ENCODE measurements around the gene TRIM8. TPM values are rescaled to one million over a fixed set of nuclear protein-coding genes. Genes with fewer than 3 reads are reported as not detected.

The TRIM8 gene
- total and polyA plus RNA-seq, 2 of the 8 experiments (the other 6 are each of a cell fraction or from before 2014, with no cell fraction given), result 24.9 to 38.8 TPM

GRCh38 chr10:102619281-102619981, 24.8 kb upstream of the TRIM8 start:
- Histone ChIP-seq H2BK15ac (ENCODE audit: low read length) (no peak overlapping the region), H3K4me1 (replicated peaks in 1 of 4; ENCODE audit: control insufficient read depth in 3 of 4, insufficient read depth in 4 of 4, low read length in 3 of 4) (peaks cover 0 to 6% (median 2%) of the 10 kb centered on the region in 4 experiments; a peak in 4 of 7 replicates), H3K18ac (ENCODE audit: extremely low read depth, low read length) (no peak overlapping the region; the same call in 1 of the 2 replicates), H3K56ac (replicated peaks; ENCODE audit: insufficient read length, low read depth, low read length) (no peak overlapping the region), H2BK120ac (replicated peaks; ENCODE audit: low read depth, low read length) (no peak overlapping the region), H3K4ac (replicated peaks; ENCODE audit: insufficient read length, low read depth, low read length) (no peak overlapping the region), H3K9me3 (ENCODE audit: insufficient read depth in 2 of 2, low read depth in 1 of 2, low read length in 1 of 2) (no peaks in the 10 kb centered on the region), H3K27me3 (replicated peaks in 1 of 4; ENCODE audit: control insufficient read depth in 3 of 4, extremely low read depth in 1 of 4, insufficient read depth in 3 of 4, low read length in 3 of 4) (no peaks in the 10 kb centered on the region), H2BK5ac (ENCODE audit: low read depth, low read length) (no peak overlapping the region), H3K9ac (replicated peaks in 1 of 4; ENCODE audit: extremely low read depth in 1 of 4, low read depth in 3 of 4, low read length in 3 of 4) (no peak overlapping the region), H3K36me3 (ENCODE audit: control insufficient read depth in 2 of 4, insufficient read depth in 4 of 4, low read length in 3 of 4) (peaks cover 0 to 3% (median 0%) of the 10 kb centered on the region in 4 experiments; a peak in 2 of 8 replicates), H2BK12ac (ENCODE audit: low read depth, low read length) (no peak overlapping the region), H3K79me2 (ENCODE audit: control insufficient read depth in 1 of 2, insufficient read depth in 2 of 2, low read length in 2 of 2) (no peaks in the 10 kb centered on the region), H3K14ac (ENCODE audit: insufficient read length) (no peak overlapping the region), H4K8ac (ENCODE audit: extremely low read depth, insufficient read depth, low read length) (no peak overlapping the region), H4K91ac (replicated peaks; ENCODE audit: insufficient read length, low read length) (no peak overlapping the region), H3K79me1 (ENCODE audit: low read depth, low read length) (no peaks in the 10 kb centered on the region), H4K5ac (ENCODE audit: insufficient read length, low read depth, low read length) (no peak overlapping the region), H2AFZ (ENCODE audit: low read length) (no peak overlapping the region), H3K23me2 (ENCODE audit: low read depth, low read length) (0 out of 2 replicates have a peak, but pooled peaks cover 2% of the 10 kb centered on the region), H3K4me3 (ENCODE audit: extremely low read depth in 1 of 4, insufficient read depth in 2 of 4, low read depth in 3 of 4, low read length in 4 of 4) (no peak overlapping the region), H3K23ac (ENCODE audit: insufficient read length) (no peak overlapping the region), H2BK20ac (ENCODE audit: low read length) (no peak overlapping the region), H4K20me1 (replicated peaks in 1 of 2; ENCODE audit: control insufficient read depth in 1 of 2, insufficient read depth in 2 of 2, low read length in 2 of 2) (no peaks in the 10 kb centered on the region), H3K4me2 (ENCODE audit: insufficient read depth in 1 of 2, low read depth in 2 of 2, low read length in 2 of 2) (no peak overlapping the region), H3K27ac (ENCODE audit: low read depth, low read length) (no peak overlapping the region), H2AK5ac (ENCODE audit: low read depth, low read length) (no peak overlapping the region)
- no peak for DNase-seq (ENCODE audit: low read depth in 1 of 2, low spot score in 2 of 2)
- CTCF ChIA-PET (ENCODE audit: partially characterized antibody), result interaction anchor here (0.6 to 8.9 kb wide), 14 partner anchors 10 to 562 kb away, joined by 3 to 160 read pairs (median 5); partner anchors contain the start of gene TRIM8
- FAIRE-seq, result no peak
- POLR2A ChIA-PET (ENCODE audit: partially characterized antibody), result interaction anchor here (0.6 to 3.4 kb wide), 3 partner anchors 9 to 44 kb away, joined by 3 to 21 read pairs (median 5); no protein-coding TSS in a partner anchor
- 94% methylated on average over 13 of the region's 14 CpGs; no CpG with 5 or more reads in 1 of the 2 experiments for WGBS, 2 experiments (ENCODE audit: extremely low coverage in 1 of 2, insufficient coverage in 1 of 2, insufficient read length in 1 of 2, insufficient replicate concordance in 2 of 2, low coverage in 1 of 2, low lambda C conversion rate in 2 of 2, missing lambda C conversion rate in 1 of 2)
- TF ChIP-seq NRF1 (IDR thresholded peaks at IDR 0.05; ENCODE audit: low read depth, low read length), result no peak
- no peak for TF ChIP-seq HDAC6 (IDR thresholded peaks at IDR 0.05; ENCODE audit: low read depth, low read length)
- no peak for TF ChIP-seq ASH2L (IDR thresholded peaks at IDR 0.05; ENCODE audit: low read length)
- TF ChIP-seq USF2 (IDR thresholded peaks at IDR 0.05; ENCODE audit: low read length), result no peak
- no peak for TF ChIP-seq SIX5 (IDR thresholded peaks at IDR 0.05; ENCODE audit: low read depth, low read length)
- TF ChIP-seq CTCF (IDR thresholded peaks at IDR 0.05; ENCODE audit: control extremely low read depth in 1 of 3, insufficient read depth in 1 of 3, low read depth in 1 of 3, low read length in 3 of 3), result no peak
- TF ChIP-seq KDM1A (IDR thresholded peaks at IDR 0.05; ENCODE audit: borderline replicate concordance, low read length), result no peak
- no peak for TF ChIP-seq POU5F1 (IDR thresholded peaks at IDR 0.05; ENCODE audit: low read depth, low read length)
- no peak for TF ChIP-seq CBX8 (IDR thresholded peaks at IDR 0.05; ENCODE audit: borderline replicate concordance, low read depth, low read length)
